ENCODE data around the gene MFSD12.

MFSD12 gene

DNA sequence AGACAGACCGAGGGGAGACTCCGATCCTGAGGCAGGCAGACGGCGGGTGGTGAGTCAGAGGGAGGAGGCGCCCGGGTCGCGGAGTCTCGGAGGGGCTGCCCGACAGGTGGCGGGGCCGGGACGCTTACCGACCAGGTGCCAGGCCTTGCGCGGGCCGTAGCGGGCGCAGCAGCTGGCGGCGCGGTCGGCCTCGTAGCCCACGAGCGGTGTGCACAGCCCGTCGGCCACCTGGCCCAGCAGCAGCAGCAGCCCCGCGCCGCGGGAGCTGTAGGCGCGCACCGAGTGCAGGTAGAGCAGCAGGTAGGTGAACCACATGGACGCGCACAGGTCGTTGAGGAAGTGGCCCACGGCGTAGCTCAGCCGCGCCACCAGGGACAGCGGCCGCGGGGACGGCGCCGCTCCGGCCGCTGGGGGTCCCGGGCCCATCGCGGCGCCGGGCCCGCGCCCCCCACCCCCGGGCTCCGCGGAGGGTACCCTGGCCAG lies 367 bp downstream of the MFSD12 start:
- in situ Hi-C loops (cut with MboI; ENCODE audit: low sequenced_read_pairs) = no loop called here

- in situ Hi-C loops (cut with MboI; ENCODE audit: low sequenced_read_pairs) = no loop called here
Observed at GRCh38 chr19:3556423-3556977, 886 bp downstream of the MFSD12 start.

GRCh38 chr19:3555653-3556422 lies 1.5 kb downstream of the MFSD12 start:
- in situ Hi-C loops (cut with MboI; ENCODE audit: low sequenced_read_pairs) = no loop called here

- in situ Hi-C loops (cut with MboI; ENCODE audit: low sequenced_read_pairs) = no loop called here
Observed at GRCh38 chr19:3554254-3555083, 2.9 kb downstream of the MFSD12 start.

DNA sequence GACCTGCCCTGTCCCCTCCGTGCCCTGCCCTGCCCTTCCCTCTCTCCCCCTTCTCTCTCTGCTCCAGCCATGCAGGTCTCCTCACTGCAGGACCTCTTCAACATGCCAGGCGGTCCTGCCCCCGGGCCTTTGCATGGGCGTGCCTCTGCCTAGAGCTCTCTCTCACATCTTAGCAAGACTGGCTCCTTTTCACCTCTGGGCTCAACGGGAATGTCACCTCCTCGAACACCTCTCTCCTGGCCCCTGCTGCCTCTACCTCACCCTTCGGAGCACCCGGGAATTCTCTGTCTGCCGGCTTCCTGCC lies 5.6 kb downstream of the MFSD12 start:
- in situ Hi-C loops (cut with MboI; ENCODE audit: low sequenced_read_pairs) = no loop called here

- in situ Hi-C loops (cut with MboI; ENCODE audit: low sequenced_read_pairs) = no loop called here
Observed at GRCh38 chr19:3550947-3551791, 6.2 kb downstream of the MFSD12 start.

DNA sequence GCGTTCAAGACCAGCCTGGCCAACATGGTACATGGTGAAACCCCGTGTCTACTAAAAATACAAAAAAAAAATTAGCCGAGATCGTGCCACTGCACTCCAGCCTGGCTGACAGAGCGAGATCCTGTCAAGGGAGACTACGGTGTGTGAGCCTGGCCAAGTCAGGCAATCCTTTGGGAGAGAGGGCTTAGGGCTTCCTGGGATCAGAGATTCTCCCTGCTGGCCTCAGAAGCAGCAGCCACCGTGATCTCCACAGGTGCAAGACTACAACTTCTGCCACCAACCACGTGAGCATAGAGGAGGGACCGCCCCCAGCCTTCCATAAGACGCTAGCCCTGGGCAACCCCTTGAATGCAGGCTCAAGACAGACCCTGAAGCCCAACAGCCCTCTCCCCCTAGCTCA lies 7.6 kb downstream of the MFSD12 start:
- in situ Hi-C loops (cut with MboI; ENCODE audit: low sequenced_read_pairs) = no loop called here

DNA sequence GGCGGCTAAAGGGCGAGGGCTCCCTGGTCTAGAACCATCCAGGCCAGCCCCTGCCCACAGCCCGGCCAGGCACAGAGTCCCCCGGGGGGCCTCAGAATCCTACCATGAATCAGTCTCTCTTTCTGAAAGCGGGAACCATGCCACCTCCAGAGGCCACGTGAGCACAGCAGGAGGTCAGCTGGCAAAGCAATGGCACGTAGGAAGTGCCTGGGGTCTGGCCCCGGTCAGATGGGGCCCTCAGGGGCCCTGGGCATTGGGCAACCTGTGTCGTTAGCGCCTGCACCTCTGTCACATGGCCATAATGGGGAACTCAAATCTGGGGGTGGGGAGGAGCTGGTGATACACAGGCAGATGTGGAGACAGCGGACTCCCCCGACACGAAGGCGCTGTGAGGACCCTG lies 8.8 kb downstream of the MFSD12 start:
- in situ Hi-C loops (cut with MboI; ENCODE audit: low sequenced_read_pairs) = no loop called here

DNA sequence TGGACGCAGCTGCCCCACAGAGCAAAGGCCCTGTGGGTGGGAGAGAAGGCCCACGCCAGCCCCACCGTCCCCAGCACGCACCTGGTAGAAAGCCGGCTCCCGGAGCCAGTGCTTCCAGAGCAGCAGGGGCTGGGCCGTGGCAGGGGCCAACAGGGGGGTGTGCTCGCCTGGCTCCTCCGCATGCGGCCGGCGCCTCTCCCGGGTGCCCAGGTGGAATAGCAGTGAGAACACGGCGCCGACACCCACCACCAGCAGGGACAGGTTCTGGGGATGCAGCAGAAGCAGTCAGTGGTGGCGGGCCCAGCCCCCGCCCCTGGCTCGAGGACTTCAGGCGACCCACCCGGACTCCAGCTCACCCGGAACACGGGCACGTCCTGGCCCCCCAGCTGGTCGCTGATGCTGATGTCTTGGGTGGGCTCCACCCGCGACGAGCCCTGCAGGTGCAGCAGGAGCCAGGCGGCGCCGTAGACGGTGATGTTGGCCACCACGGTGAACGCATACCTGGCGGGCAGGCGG lies 9.6 kb downstream of the MFSD12 start:
- in situ Hi-C loops (cut with MboI; ENCODE audit: low sequenced_read_pairs) = no loop called here

- in situ Hi-C loops (cut with MboI; ENCODE audit: low sequenced_read_pairs) = no loop called here
Observed at GRCh38 chr19:3547301-3547731, 10.1 kb downstream of the MFSD12 start.

DNA sequence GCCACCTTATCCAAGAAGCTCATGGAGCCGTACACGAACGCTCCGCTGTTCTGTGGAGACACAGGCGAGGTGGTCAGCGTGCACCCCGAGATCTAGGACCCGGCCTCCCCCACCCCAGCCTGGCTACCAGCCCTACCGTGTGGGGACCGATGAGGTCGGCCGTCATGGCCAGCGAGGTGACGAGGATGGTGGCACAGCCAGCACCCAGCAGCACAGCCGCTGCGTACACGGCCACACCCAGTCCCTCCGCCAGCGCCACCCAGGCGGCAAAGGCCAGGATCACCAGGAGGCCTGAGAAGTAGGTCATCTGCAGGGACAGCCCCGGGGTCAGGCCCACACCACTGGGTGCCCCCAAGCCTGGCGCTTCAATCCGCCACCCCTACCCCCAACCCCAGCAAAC lies 11.3 kb downstream of the MFSD12 start:
- in situ Hi-C loops (cut with MboI; ENCODE audit: low sequenced_read_pairs) = no loop called here

DNA sequence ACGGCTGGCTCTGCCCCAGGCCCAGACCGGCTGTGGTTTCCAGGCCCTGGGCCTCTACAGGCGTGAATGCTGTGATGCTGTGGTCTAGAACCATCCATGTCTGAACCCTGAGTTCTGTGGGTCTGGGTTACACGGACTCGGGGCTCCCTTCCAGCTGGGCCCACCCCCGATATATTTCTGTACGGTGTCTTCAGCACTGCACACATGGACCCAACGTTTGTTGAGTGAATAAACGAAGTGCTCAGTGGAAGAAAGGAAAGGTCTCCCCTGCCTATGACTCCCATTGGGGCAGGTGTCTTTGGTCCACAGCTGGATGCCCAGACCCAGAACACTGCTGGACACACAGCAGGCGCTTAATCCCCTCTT lies 11.7 kb downstream of the MFSD12 start:
- in situ Hi-C loops (cut with MboI; ENCODE audit: low sequenced_read_pairs) = no loop called here

GRCh38 chr19:3544742-3545668 lies 12.4 kb downstream of the MFSD12 start:
- in situ Hi-C loops (cut with MboI; ENCODE audit: low sequenced_read_pairs) = no loop called here

DNA sequence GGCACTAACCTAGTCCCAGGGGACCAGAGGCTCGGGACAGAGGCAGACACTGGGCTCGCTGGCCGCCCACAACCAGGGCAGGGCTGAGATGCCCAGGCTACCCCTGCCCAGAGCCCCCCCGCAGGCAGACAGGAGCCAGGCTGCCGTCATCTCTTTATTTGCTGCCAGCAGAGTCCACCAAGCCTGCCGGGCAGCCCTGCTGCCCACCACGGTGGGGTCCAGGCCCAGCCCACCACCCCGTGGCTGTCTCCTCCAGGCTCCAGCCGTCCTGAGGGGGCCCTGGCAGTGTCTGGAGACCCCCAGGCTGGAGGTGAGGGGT lies 13.4 kb downstream of the MFSD12 start:
- in situ Hi-C loops (cut with MboI; ENCODE audit: low sequenced_read_pairs) = no loop called here

- in situ Hi-C loops (cut with MboI; ENCODE audit: low sequenced_read_pairs) = no loop called here
Observed at GRCh38 chr19:3543150-3544057, 14.0 kb downstream of the MFSD12 start.

DNA sequence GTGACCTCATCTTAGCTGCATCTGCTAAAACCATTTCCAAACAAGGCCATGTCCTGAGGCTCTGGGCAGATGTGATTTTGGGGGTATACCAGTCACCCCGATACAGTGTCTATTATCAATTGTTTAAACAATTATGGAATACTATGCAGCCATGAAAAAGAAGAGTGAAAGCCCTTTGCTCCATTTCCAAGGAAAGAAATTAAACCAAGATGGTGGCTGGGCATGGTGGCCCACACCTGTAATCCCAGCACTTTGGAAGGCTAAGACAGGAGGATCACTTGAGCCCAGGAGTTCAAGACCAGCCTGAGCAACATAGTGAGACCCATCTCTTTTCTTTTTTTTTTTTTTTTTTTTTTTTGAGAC lies 17.6 kb downstream of the MFSD12 start:
- in situ Hi-C loops (cut with MboI; ENCODE audit: low sequenced_read_pairs) = no loop called here

- in situ Hi-C loops (cut with MboI; ENCODE audit: low sequenced_read_pairs) = no loop called here
Observed at GRCh38 chr19:3538965-3539755, 18.2 kb downstream of the MFSD12 start, which contains the start of gene TEKTIP1. Gene TEKTIP1, plus strand, starts transcription at chr19:3539174. Its CDS starts 4 bp downstream, at chr19:3539178.

DNA sequence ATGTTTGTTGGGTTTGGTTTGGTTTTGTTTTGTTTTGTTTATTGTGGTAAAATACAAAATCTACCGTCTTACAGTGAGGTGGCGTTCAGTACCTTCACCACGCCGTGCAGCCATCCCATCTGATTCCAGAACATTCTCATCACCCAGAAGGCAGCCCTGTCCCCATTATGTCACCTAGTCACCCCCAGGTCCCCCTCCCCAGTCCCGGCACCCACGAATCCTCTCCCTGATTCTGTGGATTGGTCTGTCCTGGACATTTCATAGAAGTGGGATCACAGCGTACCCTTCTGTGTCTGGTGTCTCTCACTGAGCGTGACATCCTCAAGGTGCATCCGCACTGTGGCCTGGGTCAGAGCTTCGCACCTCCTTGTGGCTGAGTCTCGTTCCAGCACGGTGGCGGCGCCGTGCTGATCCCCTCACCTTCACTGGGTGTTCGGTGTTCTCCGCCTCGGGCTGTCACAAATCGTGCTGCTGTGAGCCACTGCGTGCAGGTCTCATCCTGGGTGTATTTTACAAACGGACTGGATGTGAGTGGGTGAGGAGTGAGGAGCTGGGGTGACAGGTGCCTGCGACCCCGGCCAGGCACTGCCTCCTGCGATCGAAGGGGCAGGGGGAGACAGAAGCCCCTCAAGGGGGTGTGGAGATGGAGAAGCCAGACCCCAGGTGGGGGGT lies 19.0 kb downstream of the MFSD12 start:
- in situ Hi-C loops (cut with MboI; ENCODE audit: low sequenced_read_pairs) = no loop called here

Data from hTERT RPE-1 (cell line).